H9 (cell line): Measurements from ENCODE around the gene SLCO2A1. TPM values are rescaled to one million over a fixed set of nuclear protein-coding genes. Genes with fewer than 3 reads are reported as not detected.
A peak's percentile ranks its signal among the peaks of the same experiment; 100 is the strongest.

ENCODE experiments used
- DNase-seq: peaks from one replicate; pipeline ENCODE4 v3.0.0-alpha.2; 2017
- H2AFZ ChIP-seq: one replicate; pipeline ENCODE4 v1.6.1; 2013; ENCODE audit warnings: mild to moderate bottlenecking, low read length, control low read depth, moderate library complexity
- H2AK5ac ChIP-seq: 2 replicates; pipeline ENCODE4 v1.6.1; 2013; ENCODE audit warnings: low read length, control low read depth, mixed read lengths; ENCODE audit not compliant: insufficient read length
- H2BK120ac ChIP-seq: one replicate; pipeline ENCODE4 v1.6.1; 2013; ENCODE audit warnings: low read depth, mild to moderate bottlenecking, low read length, control low read depth, inconsistent platforms; ENCODE audit not compliant: poor library complexity, severe bottlenecking
- H2BK12ac ChIP-seq: 2 replicates; pipeline ENCODE4 v1.6.1; 2013; ENCODE audit warnings: low read length, control low read depth, mixed read lengths, low read depth; ENCODE audit not compliant: insufficient read length
- H2BK15ac ChIP-seq: 2 replicates; pipeline ENCODE4 v1.6.1; 2013; ENCODE audit warnings: low read depth, low read length, control low read depth
- H2BK20ac ChIP-seq: one replicate; pipeline ENCODE4 v1.6.1; 2013; ENCODE audit warnings: low read depth, mild to moderate bottlenecking, low read length, control low read depth, inconsistent platforms; ENCODE audit not compliant: poor library complexity, severe bottlenecking
- H2BK5ac ChIP-seq: 2 replicates; pipeline ENCODE4 v1.6.1; 2013; ENCODE audit warnings: low read length, control low read depth, mixed read lengths; ENCODE audit not compliant: insufficient read length
- H3K14ac ChIP-seq: 2 replicates; pipeline ENCODE4 v1.6.1; 2013; ENCODE audit warnings: low read length, control low read depth; ENCODE audit not compliant: insufficient read depth
- H3K18ac ChIP-seq: 2 replicates; pipeline ENCODE4 v1.6.1; 2013; ENCODE audit warnings: low read depth, mild to moderate bottlenecking, mixed read lengths, low read length, control low read depth; ENCODE audit not compliant: insufficient read length
- H3K23ac ChIP-seq: 2 replicates; pipeline ENCODE4 v1.6.1; 2013; ENCODE audit warnings: low read length, control low read depth, mixed read lengths, low read depth; ENCODE audit not compliant: insufficient read length
- H3K23me2 ChIP-seq: 2 replicates; pipeline ENCODE4 v1.6.1; 2013; ENCODE audit warnings: low read depth, mild to moderate bottlenecking, mixed read lengths, low read length, control low read depth; ENCODE audit not compliant: insufficient read length, poor library complexity, severe bottlenecking
- H3K27ac ChIP-seq: 2 replicates; pipeline ENCODE4 v1.5.1; 2013; ENCODE audit warnings: low read length, control low read depth, mixed read lengths, low read depth; ENCODE audit not compliant: insufficient read length
- H3K27me3 ChIP-seq: 2 replicates; pipeline ENCODE4 v1.6.1; 2013; ENCODE audit warnings: low read length, control low read depth, inconsistent platforms; ENCODE audit not compliant: insufficient read depth
- H3K4ac ChIP-seq: 2 replicates; pipeline ENCODE4 v1.6.1; 2013; ENCODE audit warnings: low read depth, mild to moderate bottlenecking, control low read depth, inconsistent platforms, low read length, moderate library complexity
- H3K4me1 ChIP-seq: 2 replicates; pipeline ENCODE4 v1.6.1; 2013; ENCODE audit warnings: low read length, control low read depth, inconsistent platforms; ENCODE audit not compliant: insufficient read depth
- H3K4me2 ChIP-seq: 2 replicates; pipeline ENCODE4 v1.6.1; 2013; ENCODE audit warnings: low read length, control low read depth, mixed read lengths; ENCODE audit not compliant: insufficient read length, insufficient read depth
- H3K56ac ChIP-seq: 2 replicates; pipeline ENCODE4 v1.6.1; 2013; ENCODE audit warnings: low read depth, mild to moderate bottlenecking, mixed read lengths, low read length, control low read depth; ENCODE audit not compliant: insufficient read length
- H3K79me1 ChIP-seq: 2 replicates; pipeline ENCODE4 v1.6.1; 2013; ENCODE audit warnings: low read depth, mild to moderate bottlenecking, moderate library complexity, low read length, control low read depth, inconsistent platforms; ENCODE audit not compliant: insufficient read depth, poor library complexity, severe bottlenecking
- H3K79me2 ChIP-seq: 2 replicates; pipeline ENCODE4 v1.6.1; 2013; ENCODE audit warnings: low read length, control low read depth, inconsistent platforms; ENCODE audit not compliant: insufficient read depth
- H3K9ac ChIP-seq: 2 replicates; pipeline ENCODE4 v1.6.1; 2013; ENCODE audit warnings: low read length, control low read depth, mixed read lengths; ENCODE audit not compliant: insufficient read length; ENCODE audit errors: extremely low read depth
- H3K9me3 ChIP-seq: one replicate; pipeline ENCODE4 v1.6.1; 2013; ENCODE audit warnings: low read depth, low read length, inconsistent platforms; ENCODE audit not compliant: control insufficient read depth
- H3T11ph ChIP-seq: one replicate; pipeline ENCODE4 v1.6.1; 2013; ENCODE audit warnings: mild to moderate bottlenecking, low read length, control low read depth, inconsistent platforms
- H4K20me1 ChIP-seq: one replicate; pipeline ENCODE4 v1.6.1; 2013; ENCODE audit not compliant: control insufficient read depth, insufficient read length, insufficient read depth
- H4K5ac ChIP-seq: 2 replicates; pipeline ENCODE4 v1.6.1; 2013; ENCODE audit warnings: low read depth, mild to moderate bottlenecking, mixed read lengths, low read length, control low read depth; ENCODE audit not compliant: insufficient read length
- H4K8ac ChIP-seq: replicated peaks from 2 replicates; pipeline ENCODE4 v1.6.1; 2013; ENCODE audit warnings: low read length, control low read depth, mixed read lengths, low read depth; ENCODE audit not compliant: insufficient read length
- H4K91ac ChIP-seq: 2 replicates; pipeline ENCODE4 v1.6.1; 2013; ENCODE audit warnings: low read depth, mild to moderate bottlenecking, moderate library complexity, mixed read lengths, low read length, control low read depth; ENCODE audit not compliant: insufficient read length
- H3K27ac Mint-ChIP-seq, 3 experiments: 2 replicates in 2 of 3; 3 replicates in 1 of 3; pipeline ENCODE4 v1.8.0; 2020 to 2021; ENCODE audit warnings: mixed read lengths in 3 of 3, mild to moderate bottlenecking in 1 of 3, moderate library complexity in 1 of 3
- H3K27me3 Mint-ChIP-seq: 2 replicates; pipeline ENCODE4 v1.8.0; 2021; ENCODE audit warnings: low read depth, mild to moderate bottlenecking, moderate library complexity, mixed read lengths
- H3K36me3 Mint-ChIP-seq, 3 experiments: 2 replicates in 2 of 3; 3 replicates in 1 of 3; pipeline ENCODE4 v1.8.0; 2020 to 2021; ENCODE audit warnings: low read depth in 3 of 3, mixed read lengths in 3 of 3; ENCODE audit not compliant: insufficient read depth in 1 of 3
- H3K4me1 Mint-ChIP-seq, 2 experiments: 2 replicates each; pipeline ENCODE4 v1.8.0; 2020; ENCODE audit warnings: mixed read lengths in 2 of 2
- H3K4me3 Mint-ChIP-seq, 2 experiments: 2 replicates in 1 of 2; 3 replicates in 1 of 2; pipeline ENCODE4 v1.8.0; 2020 to 2021; ENCODE audit warnings: mild to moderate bottlenecking in 2 of 2, mixed read lengths in 2 of 2, moderate library complexity in 1 of 2
- H3K9me3 Mint-ChIP-seq, 2 experiments: 2 replicates in 1 of 2; 3 replicates in 1 of 2; pipeline ENCODE4 v1.8.0; 2020; ENCODE audit warnings: mild to moderate bottlenecking in 2 of 2, mixed read lengths in 2 of 2, moderate library complexity in 1 of 2
- CTCF ChIP-seq: fragments of 200-600 bp; sonication (generic); conservative IDR thresholded peaks from 3 replicates; pipeline ENCODE4 v1.8.0; 2021; ENCODE audit warnings: antibody characterized with exemption, mild to moderate bottlenecking
- WGBS: extraction: QIAGEN DNeasy Blood & Tissue Kit; methylation state at CpG from one replicate; pipeline ENCODE4 v1.1.7; 2013; ENCODE audit warnings: missing lambda C conversion rate, low lambda C conversion rate, mixed read lengths; ENCODE audit not compliant: insufficient read length; ENCODE audit errors: extremely low coverage; 5-methylcytosine and 5-hydroxymethylcytosine counted together
- total RNA-seq: library from RNA; stranded (reverse); gene quantifications from 2 replicates; pipeline ENCODE4 v1.2.1, GENCODE V29; 2021

The SLCO2A1 gene
- total RNA-seq, 1 experiment from 2014 or later = 0.98 TPM

GRCh38 chr3:133880886-133881455, 148.8 kb downstream of the SLCO2A1 start:
- no peak overlapping the region for H2AK5ac ChIP-seq
- no peak overlapping the region for H2BK15ac ChIP-seq
- H3K23ac ChIP-seq = no peak overlapping the region
- H3K4me1 ChIP-seq = no peaks in the 10 kb centered on the region
- H2BK5ac ChIP-seq = no peak overlapping the region
- Mint-ChIP-seq H3K9me3 (peaks cover 0 to 12% of the 10 kb centered on the region in 2 experiments; a peak in 4 of 5 replicates), H3K27ac (no peak overlapping the region), H3K27me3 (peaks cover 3% of the 10 kb centered on the region), H3K36me3 (peaks cover 0 to 6% (median 3%) of the 10 kb centered on the region in 3 experiments; a peak in 3 of 7 replicates), H3K4me3 (no peak overlapping the region), H3K4me1 (no peaks in the 10 kb centered on the region)
- H2BK20ac ChIP-seq = no peak overlapping the region
- TF ChIP-seq CTCF = no peak
- no peaks in the 10 kb centered on the region for H4K20me1 ChIP-seq
- H3T11ph ChIP-seq = no peak overlapping the region
- H3K79me1 ChIP-seq = no peaks in the 10 kb centered on the region
- H3K9ac ChIP-seq = no peak overlapping the region
- no peak overlapping the region for H4K8ac ChIP-seq
- no peak overlapping the region for H2AFZ ChIP-seq
- no peaks in the 10 kb centered on the region for H3K9me3 ChIP-seq
- no peaks in the 10 kb centered on the region for H3K23me2 ChIP-seq
- H3K27ac ChIP-seq = no peak overlapping the region
- no peak overlapping the region for H2BK120ac ChIP-seq
- no peak overlapping the region for H3K56ac ChIP-seq
- no peak overlapping the region for H3K18ac ChIP-seq
- H3K27me3 ChIP-seq = no peaks in the 10 kb centered on the region
- H3K79me2 ChIP-seq = no peaks in the 10 kb centered on the region
- no peak overlapping the region for H4K91ac ChIP-seq
- H3K4ac ChIP-seq = no peak overlapping the region
- H3K14ac ChIP-seq = no peak overlapping the region
- H2BK12ac ChIP-seq = no peak overlapping the region
- H4K5ac ChIP-seq = no peak overlapping the region
- DNase-seq = peak; percentile 7
- no CpG with 5 or more reads among the region's 4 CpGs for WGBS
- H3K4me2 ChIP-seq = no peak overlapping the region
